Measurements from ENCODE around the gene SUSD5. TPM values are rescaled to one million over a fixed set of nuclear protein-coding genes. Genes with fewer than 3 reads are reported as not detected.
A peak's percentile ranks its signal among the peaks of the same experiment; 100 is the strongest.

The SUSD5 gene
- total and polyA plus RNA-seq, 12 donors: 0.16 to 2.0 (median 1.1) TPM

DNA sequence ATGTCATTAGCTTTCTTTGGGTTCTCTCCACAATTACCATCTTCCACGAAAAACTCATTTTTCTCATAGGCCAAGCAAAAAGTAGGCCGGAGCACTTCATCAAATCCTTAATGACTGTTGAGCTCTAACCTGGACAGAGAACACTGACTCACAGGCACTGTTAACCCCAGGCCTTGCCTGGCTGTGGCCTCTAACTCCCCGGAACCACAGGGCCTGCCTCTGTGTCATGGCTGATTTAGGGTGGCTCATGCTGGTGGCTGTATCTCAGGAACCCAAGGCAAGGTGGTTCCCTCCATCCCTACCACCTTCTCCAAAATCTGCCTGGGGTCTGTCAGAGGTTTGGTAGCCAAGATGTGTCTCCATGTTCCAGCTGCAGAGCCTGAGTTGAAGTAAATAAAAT lies 101.1 kb downstream of the SUSD5 start:
- DNase-seq: peak in 5 of 7 donors; percentile 41 to 62 (median 50)
- WGBS, 4 donors: 44 to 61% (median 51%) methylated on average over 3 of the region's 3 CpGs
- Histone ChIP-seq H3K36me3 (replicated peaks in 1 of 2) (peaks cover 0 to 6% of the 10 kb centered on the region in 2 donors), H3K9me3 (replicated peaks in 1 of 3) (no peaks in the 10 kb centered on the region), H3K4me3 (no peak overlapping the region), H3K4me1 (replicated peaks in 1 of 2) (peaks cover 15 to 44% of the 10 kb centered on the region in 2 donors), H3K27ac (peak overlapping the region in 3 of 5 donors; percentile 45 to 99 (median 46)), H3K27me3 (no peaks in the 10 kb centered on the region)
- TF ChIP-seq, protein P1, sequence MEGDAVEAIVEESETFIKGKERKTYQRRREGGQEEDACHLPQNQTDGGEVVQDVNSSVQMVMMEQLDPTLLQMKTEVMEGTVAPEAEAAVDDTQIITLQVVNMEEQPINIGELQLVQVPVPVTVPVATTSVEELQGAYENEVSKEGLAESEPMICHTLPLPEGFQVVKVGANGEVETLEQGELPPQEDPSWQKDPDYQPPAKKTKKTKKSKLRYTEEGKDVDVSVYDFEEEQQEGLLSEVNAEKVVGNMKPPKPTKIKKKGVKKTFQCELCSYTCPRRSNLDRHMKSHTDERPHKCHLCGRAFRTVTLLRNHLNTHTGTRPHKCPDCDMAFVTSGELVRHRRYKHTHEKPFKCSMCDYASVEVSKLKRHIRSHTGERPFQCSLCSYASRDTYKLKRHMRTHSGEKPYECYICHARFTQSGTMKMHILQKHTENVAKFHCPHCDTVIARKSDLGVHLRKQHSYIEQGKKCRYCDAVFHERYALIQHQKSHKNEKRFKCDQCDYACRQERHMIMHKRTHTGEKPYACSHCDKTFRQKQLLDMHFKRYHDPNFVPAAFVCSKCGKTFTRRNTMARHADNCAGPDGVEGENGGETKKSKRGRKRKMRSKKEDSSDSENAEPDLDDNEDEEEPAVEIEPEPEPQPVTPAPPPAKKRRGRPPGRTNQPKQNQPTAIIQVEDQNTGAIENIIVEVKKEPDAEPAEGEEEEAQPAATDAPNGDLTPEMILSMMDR (IDR thresholded peaks at IDR 0.05): no peak
- TF ChIP-seq POLR2A (IDR thresholded peaks at IDR 0.05): no peak
- intact Hi-C loops (cut with DNase I): no loop called here

DNA sequence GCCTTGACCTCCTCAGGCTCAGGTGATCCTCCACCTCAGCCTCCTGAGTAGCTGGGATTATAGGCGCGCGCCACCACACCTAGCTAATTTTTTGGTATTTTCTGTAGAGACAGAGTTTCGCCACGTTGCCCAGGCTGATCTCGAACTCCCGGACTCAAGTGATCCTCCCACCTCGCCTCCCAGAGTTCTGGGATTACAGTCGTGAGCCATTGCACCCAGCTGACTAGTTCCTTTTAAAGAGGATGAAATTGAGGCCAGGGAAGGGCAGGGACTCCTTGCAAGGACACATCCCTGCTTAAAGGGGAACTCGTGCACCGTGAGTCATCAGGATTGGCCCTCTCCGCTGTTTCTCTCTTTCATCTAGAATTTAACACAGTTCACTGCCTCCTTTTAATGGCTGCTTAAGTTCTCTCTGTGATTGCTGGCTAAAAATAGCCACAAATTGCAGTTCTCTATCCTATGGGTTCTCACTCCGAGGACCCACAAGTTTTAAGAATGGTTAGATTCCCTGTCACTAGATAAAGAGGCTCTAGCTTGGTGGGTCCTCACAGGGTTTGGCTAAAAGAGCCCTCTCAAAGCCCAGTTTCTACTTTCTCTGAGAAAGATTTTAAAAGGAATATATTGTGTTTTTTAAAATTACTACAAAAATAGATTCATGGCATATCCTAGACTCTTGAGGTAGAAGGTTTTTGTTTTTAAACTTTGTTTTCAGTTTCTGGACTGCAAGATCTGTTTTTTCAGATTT lies 103.4 kb downstream of the SUSD5 start:
- intact Hi-C loops (cut with DNase I): no loop called here
- peak; percentile 83 to 96 (median 95) for DNase-seq
- Histone ChIP-seq H3K36me3 (replicated peaks in 1 of 2) (no peaks in the 10 kb centered on the region), H3K9me3 (replicated peaks in 1 of 3) (no peaks in the 10 kb centered on the region), H3K27me3 (no peaks in the 10 kb centered on the region), H3K27ac (peak overlapping the region; percentile 92 to 99 (median 99)), H3K4me1 (replicated peaks in 1 of 2) (peaks cover 15 to 44% of the 10 kb centered on the region in 2 donors), H3K4me3 (peak overlapping the region in 3 of 4 donors; percentile 13 to 82 (median 52))
- WGBS, 4 donors: 16 to 32% (median 25%) methylated on average over 9 to 13 of the region's 13 CpGs
- TF ChIP-seq, protein P1 (IDR thresholded peaks at IDR 0.05): no peak
- peak in 1 of 2 donors; percentile 65 for TF ChIP-seq POLR2A (IDR thresholded peaks at IDR 0.05)

DNA sequence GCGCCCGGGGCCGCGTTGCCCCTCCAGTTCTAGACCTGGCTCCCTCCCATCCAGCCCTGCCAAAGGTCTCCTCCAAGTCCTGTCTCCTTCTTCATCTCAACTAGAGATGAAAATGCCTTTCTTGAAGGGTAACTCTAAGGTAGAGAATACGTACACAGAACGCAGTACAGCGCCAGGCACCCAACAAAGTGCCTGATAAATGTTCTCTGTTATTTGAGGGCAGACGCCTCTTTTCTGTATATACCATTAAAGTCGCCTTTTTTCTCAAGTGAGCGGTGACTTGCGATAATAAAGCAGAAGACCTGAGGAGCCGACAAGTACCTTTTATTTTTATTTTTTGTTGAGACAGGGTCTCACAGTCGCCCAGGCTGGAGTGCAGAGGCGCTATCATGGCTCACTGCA lies 104.0 kb downstream of the SUSD5 start:
- no peak for DNase-seq
- intact Hi-C loops (cut with DNase I): no loop called here
- no peaks in the 10 kb centered on the region for H3K36me3 ChIP-seq (replicated peaks in 1 of 2)
- WGBS, 4 donors: 23 to 34% (median 26%) methylated on average over 10 to 14 of the region's 14 CpGs
- TF ChIP-seq POLR2A (IDR thresholded peaks at IDR 0.05): no peak
- TF ChIP-seq, protein P1 (IDR thresholded peaks at IDR 0.05): no peak
- H3K4me3 ChIP-seq: peak overlapping the region in 3 of 4 donors; percentile 13 to 82 (median 52)
- H3K4me1 ChIP-seq (replicated peaks in 1 of 2): peaks cover 15 to 41% of the 10 kb centered on the region in 2 donors
- H3K27me3 ChIP-seq: no peaks in the 10 kb centered on the region
- no peaks in the 10 kb centered on the region for H3K9me3 ChIP-seq (replicated peaks in 1 of 3)
- H3K27ac ChIP-seq: peak overlapping the region; percentile 92 to 99 (median 99)

DNA sequence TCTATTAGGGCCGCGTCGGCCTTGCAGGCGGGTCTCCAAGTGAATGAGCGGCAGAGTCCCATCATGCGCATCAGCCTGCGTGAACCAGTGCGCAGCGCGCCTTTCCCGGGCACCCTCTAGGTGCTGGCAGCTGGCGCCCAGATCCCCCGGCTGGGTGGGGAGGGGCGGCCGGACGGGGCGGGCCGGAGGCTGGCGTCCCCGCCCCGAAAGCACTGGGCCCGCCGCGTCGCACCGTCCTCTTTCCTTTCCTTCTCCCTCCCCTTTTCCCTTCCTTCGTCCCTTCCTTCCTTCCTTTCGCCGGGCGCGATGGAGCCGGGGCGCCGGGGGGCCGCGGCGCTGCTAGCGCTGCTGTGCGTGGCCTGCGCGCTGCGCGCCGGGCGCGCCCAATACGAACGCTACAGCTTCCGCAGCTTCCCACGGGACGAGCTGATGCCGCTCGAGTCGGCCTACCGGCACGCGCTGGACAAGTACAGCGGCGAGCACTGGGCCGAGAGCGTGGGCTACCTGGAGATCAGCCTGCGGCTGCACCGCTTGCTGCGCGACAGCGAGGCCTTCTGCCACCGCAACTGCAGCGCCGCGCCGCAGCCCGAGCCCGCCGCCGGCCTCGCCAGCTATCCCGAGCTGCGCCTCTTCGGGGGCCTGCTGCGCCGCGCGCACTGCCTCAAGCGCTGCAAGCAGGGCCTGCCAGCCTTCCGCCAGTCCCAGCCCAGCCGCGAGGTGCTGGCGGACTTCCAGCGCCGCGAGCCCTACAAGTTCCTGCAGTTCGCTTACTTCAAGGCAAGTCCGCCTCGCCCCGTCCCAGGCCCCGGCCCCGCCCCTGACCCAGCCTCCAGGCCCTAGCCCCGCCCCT lies 104.6 kb downstream of the SUSD5 start, which contains the start of gene CRTAP:
TSS of gene CRTAP (plus strand) at position 243 of the 850 bp plus-strand sequence. CDS start at position 307, 64 bp downstream.
- Histone ChIP-seq H3K9me3 (replicated peaks in 1 of 3) (no peaks in the 10 kb centered on the region), H3K4me1 (replicated peaks in 1 of 2) (peaks cover 15 to 38% of the 10 kb centered on the region in 2 donors), H3K4me3 (peak within 1 kb of the TSS; percentile 27 to 87 (median 67)), H3K27ac (peak within 1 kb of the TSS; percentile 92 to 99 (median 99)), H3K27me3 (no peaks in the 10 kb centered on the region), H3K36me3 (replicated peaks in 1 of 2) (no peaks in the 10 kb centered on the region)
- TF ChIP-seq POLR2A (IDR thresholded peaks at IDR 0.05): peak in 1 of 2 donors; percentile 80
- TF ChIP-seq, protein P1 (IDR thresholded peaks at IDR 0.05): peak in 1 of 6 experiments; percentile 27
- WGBS, 4 donors: 0 to 1% (median 0%) methylated on average over 41 to 98 of the region's 98 CpGs
- peak; percentile 97 to 99 (median 98) for DNase-seq
- intact Hi-C loops (cut with DNase I): no loop called here

Measured in adrenal gland (tissue), 12 donors.